Prostate gland (tissue), 2 donors: ENCODE measurements around the gene COL4A6.

ENCODE experiments used
- CTCF ChIP-seq, 4 experiments: fragments of 200-600 bp in 2 of 4; fragments of 450-650 bp in 2 of 4; sonication (generic) in 2 of 4; IDR thresholded peaks; 1 replicate in 3 of 4; 2 replicates in 1 of 4; pipeline ENCODE4 v1.5.1; 2016 to 2019; ENCODE audit warnings: antibody characterized with exemption in 4 of 4, mild to moderate bottlenecking in 2 of 4, moderate library complexity in 2 of 4
- POLR2A ChIP-seq: fragments of 450-650 bp; IDR thresholded peaks from one replicate; pipeline ENCODE4 v1.6.1; 2016; ENCODE audit warnings: antibody characterized with exemption, mild to moderate bottlenecking

GRCh38 chrX:108117988-108118387 is 320.2 kb downstream of the COL4A6 start:
- TF ChIP-seq POLR2A (no peak), CTCF (IDR thresholded peaks at IDR 0.05) (no peak)
